Measurements from ENCODE around the gene RPS21. TPM values are rescaled to one million over a fixed set of nuclear protein-coding genes. Genes with fewer than 3 reads are reported as not detected.

The RPS21 gene
- 2,013 and 2,296 TPM in 2 replicates for total RNA-seq (2014; rRNA removed; shearing (Covaris generic); ENCODE audit: low replicate concordance)

GRCh38 chr20:62386383-62387218, at the start of gene RPS21:
RPS21 (plus strand) TSS chr20:62387103; CDS start chr20:62387339, 236 bp downstream.
- in situ Hi-C loops (cut with HindIII; ENCODE audit: low pct_unique_long_range_greater_than_20kb, low sequenced_read_pairs): no loop called here
- peak; percentile 87 for DNase-seq (ENCODE audit: low read depth)

- DNase-seq (ENCODE audit: low read depth): no peak
- in situ Hi-C loops (cut with HindIII; ENCODE audit: low pct_unique_long_range_greater_than_20kb, low sequenced_read_pairs): no loop called here
Observed at GRCh38 chr20:62337558-62338293, 49.2 kb upstream of the RPS21 start.

- DNase-seq (ENCODE audit: low read depth): no peak
- in situ Hi-C loops (cut with HindIII; ENCODE audit: low pct_unique_long_range_greater_than_20kb, low sequenced_read_pairs): no loop called here
Observed at GRCh38 chr20:62338294-62338620, 48.6 kb upstream of the RPS21 start.

- DNase-seq (ENCODE audit: low read depth): no peak
- in situ Hi-C loops (cut with HindIII; ENCODE audit: low pct_unique_long_range_greater_than_20kb, low sequenced_read_pairs): no loop called here
Observed at GRCh38 chr20:62339647-62340062, 47.2 kb upstream of the RPS21 start.

GRCh38 chr20:62342910-62343309, 44.0 kb upstream of the RPS21 start:
- in situ Hi-C loops (cut with HindIII; ENCODE audit: low pct_unique_long_range_greater_than_20kb, low sequenced_read_pairs): no loop called here
- no peak for DNase-seq (ENCODE audit: low read depth)

- in situ Hi-C loops (cut with HindIII; ENCODE audit: low pct_unique_long_range_greater_than_20kb, low sequenced_read_pairs): no loop called here
- no peak for DNase-seq (ENCODE audit: low read depth)
Observed at GRCh38 chr20:62344092-62344491, 42.8 kb upstream of the RPS21 start.

GRCh38 chr20:62344782-62345181, 42.1 kb upstream of the RPS21 start:
- peak; percentile 35 for DNase-seq (ENCODE audit: low read depth)
- in situ Hi-C loops (cut with HindIII; ENCODE audit: low pct_unique_long_range_greater_than_20kb, low sequenced_read_pairs): no loop called here

GRCh38 chr20:62345681-62346370, 41.1 kb upstream of the RPS21 start:
- DNase-seq (ENCODE audit: low read depth): no peak
- in situ Hi-C loops (cut with HindIII; ENCODE audit: low pct_unique_long_range_greater_than_20kb, low sequenced_read_pairs): no loop called here

GRCh38 chr20:62346398-62347150, 40.3 kb upstream of the RPS21 start:
- in situ Hi-C loops (cut with HindIII; ENCODE audit: low pct_unique_long_range_greater_than_20kb, low sequenced_read_pairs): no loop called here
- no peak for DNase-seq (ENCODE audit: low read depth)

GRCh38 chr20:62347151-62347404, 39.8 kb upstream of the RPS21 start:
- in situ Hi-C loops (cut with HindIII; ENCODE audit: low pct_unique_long_range_greater_than_20kb, low sequenced_read_pairs): no loop called here
- DNase-seq (ENCODE audit: low read depth): no peak

GRCh38 chr20:62347445-62347844, 39.5 kb upstream of the RPS21 start:
- in situ Hi-C loops (cut with HindIII; ENCODE audit: low pct_unique_long_range_greater_than_20kb, low sequenced_read_pairs): no loop called here
- no peak for DNase-seq (ENCODE audit: low read depth)

GRCh38 chr20:62348604-62349003, 38.3 kb upstream of the RPS21 start:
- no peak for DNase-seq (ENCODE audit: low read depth)
- in situ Hi-C loops (cut with HindIII; ENCODE audit: low pct_unique_long_range_greater_than_20kb, low sequenced_read_pairs): no loop called here

- in situ Hi-C loops (cut with HindIII; ENCODE audit: low pct_unique_long_range_greater_than_20kb, low sequenced_read_pairs): no loop called here
- DNase-seq (ENCODE audit: low read depth): no peak
Observed at GRCh38 chr20:62349556-62350097, 37.3 kb upstream of the RPS21 start.

GRCh38 chr20:62350098-62350628, 36.7 kb upstream of the RPS21 start:
- DNase-seq (ENCODE audit: low read depth): peak; percentile 88
- in situ Hi-C loops (cut with HindIII; ENCODE audit: low pct_unique_long_range_greater_than_20kb, low sequenced_read_pairs): no loop called here

- in situ Hi-C loops (cut with HindIII; ENCODE audit: low pct_unique_long_range_greater_than_20kb, low sequenced_read_pairs): no loop called here
- DNase-seq (ENCODE audit: low read depth): no peak
Observed at GRCh38 chr20:62350629-62351422, 36.1 kb upstream of the RPS21 start.

- DNase-seq (ENCODE audit: low read depth): no peak
- in situ Hi-C loops (cut with HindIII; ENCODE audit: low pct_unique_long_range_greater_than_20kb, low sequenced_read_pairs): no loop called here
Observed at GRCh38 chr20:62351469-62352401, 35.2 kb upstream of the RPS21 start.
